ENCODE data around the gene GDPD1. TPM values are rescaled to one million over a fixed set of nuclear protein-coding genes. Genes with fewer than 3 reads are reported as not detected.

The GDPD1 gene
- total and polyA plus RNA-seq, 12 donors = 0.95 to 4.8 (median 1.8) TPM

DNA sequence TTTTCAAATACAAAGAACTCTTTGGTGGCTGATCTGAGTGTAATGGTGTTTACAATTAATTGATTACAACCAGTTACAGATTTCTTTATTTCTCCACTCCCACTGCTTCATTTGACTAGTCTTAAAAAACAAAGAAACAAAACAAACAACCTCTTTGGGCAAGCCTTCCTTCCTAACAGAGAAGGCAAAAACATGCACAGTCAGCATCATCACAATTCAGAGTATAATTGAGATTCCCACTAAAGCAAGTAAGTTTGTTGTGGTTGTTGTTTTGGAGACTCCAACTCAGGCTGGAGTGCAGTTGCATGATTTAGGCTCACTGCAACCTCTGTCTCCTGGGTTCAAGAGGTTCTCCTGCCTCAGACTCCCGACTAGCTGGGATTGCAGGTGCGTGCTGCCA lies 40.4 kb downstream of the GDPD1 start:
- TF ChIP-seq, protein P1, sequence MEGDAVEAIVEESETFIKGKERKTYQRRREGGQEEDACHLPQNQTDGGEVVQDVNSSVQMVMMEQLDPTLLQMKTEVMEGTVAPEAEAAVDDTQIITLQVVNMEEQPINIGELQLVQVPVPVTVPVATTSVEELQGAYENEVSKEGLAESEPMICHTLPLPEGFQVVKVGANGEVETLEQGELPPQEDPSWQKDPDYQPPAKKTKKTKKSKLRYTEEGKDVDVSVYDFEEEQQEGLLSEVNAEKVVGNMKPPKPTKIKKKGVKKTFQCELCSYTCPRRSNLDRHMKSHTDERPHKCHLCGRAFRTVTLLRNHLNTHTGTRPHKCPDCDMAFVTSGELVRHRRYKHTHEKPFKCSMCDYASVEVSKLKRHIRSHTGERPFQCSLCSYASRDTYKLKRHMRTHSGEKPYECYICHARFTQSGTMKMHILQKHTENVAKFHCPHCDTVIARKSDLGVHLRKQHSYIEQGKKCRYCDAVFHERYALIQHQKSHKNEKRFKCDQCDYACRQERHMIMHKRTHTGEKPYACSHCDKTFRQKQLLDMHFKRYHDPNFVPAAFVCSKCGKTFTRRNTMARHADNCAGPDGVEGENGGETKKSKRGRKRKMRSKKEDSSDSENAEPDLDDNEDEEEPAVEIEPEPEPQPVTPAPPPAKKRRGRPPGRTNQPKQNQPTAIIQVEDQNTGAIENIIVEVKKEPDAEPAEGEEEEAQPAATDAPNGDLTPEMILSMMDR (IDR thresholded peaks at IDR 0.05) = no peak
- no peak overlapping the region for H3K27ac ChIP-seq
- intact Hi-C loops (cut with DNase I) = no loop called here
- ATAC-seq = no peak
- no peaks in the 10 kb centered on the region for H3K9me3 ChIP-seq
- H3K4me3 ChIP-seq = no peak overlapping the region
- no peaks in the 10 kb centered on the region for H3K27me3 ChIP-seq
- no peaks in the 10 kb centered on the region for H3K4me1 ChIP-seq
- peaks cover 0 to 4% (median 0%) of the 10 kb centered on the region in 9 donors for H3K36me3 ChIP-seq
- DNase-seq = no peak
- 93 to 98% methylated on average over 2 of the region's 2 CpGs for WGBS, 2 donors

DNA sequence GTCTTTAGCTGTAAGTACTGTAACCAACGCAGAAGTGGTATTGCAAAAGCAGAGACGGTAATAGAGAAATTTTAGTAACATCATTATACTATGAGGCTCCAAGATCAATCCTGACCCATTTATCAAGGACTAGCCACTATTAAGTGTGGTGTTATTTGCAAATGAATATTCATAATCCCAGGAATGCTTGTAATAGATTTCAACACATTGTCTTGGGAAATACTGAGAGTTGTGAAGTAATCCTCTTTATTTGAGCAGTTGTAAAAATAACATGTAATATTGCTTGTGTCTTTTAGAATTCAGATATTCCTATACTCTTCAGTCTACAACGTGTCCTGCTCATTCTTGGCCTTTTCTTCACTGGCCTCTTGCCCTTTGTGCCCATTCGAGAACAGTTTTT lies 46.4 kb downstream of the GDPD1 start:
- TF ChIP-seq, protein P1 (IDR thresholded peaks at IDR 0.05) = no peak
- H3K36me3 ChIP-seq = peaks cover 0 to 35% (median 0%) of the 10 kb centered on the region in 9 donors
- ATAC-seq = no peak
- peaks cover 0 to 7% (median 0%) of the 10 kb centered on the region in 9 donors for H3K4me1 ChIP-seq
- H3K4me3 ChIP-seq = no peak overlapping the region
- no peaks in the 10 kb centered on the region for H3K9me3 ChIP-seq
- no peak overlapping the region for H3K27ac ChIP-seq
- 87 to 91% methylated on average over 4 of the region's 4 CpGs for WGBS, 2 donors
- intact Hi-C loops (cut with DNase I) = no loop called here
- H3K27me3 ChIP-seq = no peaks in the 10 kb centered on the region
- DNase-seq = no peak

DNA sequence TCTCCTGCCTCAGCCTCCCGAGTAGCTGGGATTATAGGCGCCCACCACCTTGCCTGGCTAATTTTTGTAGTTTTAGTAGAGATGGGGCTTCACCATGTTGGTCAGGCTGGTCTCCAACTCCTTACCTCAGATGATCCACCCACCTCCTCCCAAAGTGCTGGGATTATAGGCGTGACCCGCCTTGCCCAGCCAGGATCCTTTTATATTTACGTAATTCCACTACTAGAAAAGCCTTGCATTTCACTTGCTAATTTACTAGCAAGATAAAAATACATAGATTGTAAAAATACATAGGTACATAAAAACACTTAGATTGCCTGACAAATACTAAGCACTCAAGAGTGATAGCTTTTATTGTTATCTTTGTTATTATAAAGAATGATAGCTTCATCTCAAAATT lies 47.5 kb downstream of the GDPD1 start:
- 96 to 99% methylated on average over 5 of the region's 5 CpGs for WGBS, 2 donors
- no peak for DNase-seq
- Histone ChIP-seq H3K36me3 (peaks cover 0 to 45% (median 0%) of the 10 kb centered on the region in 9 donors), H3K9me3 (no peaks in the 10 kb centered on the region), H3K4me1 (peaks cover 0 to 7% (median 0%) of the 10 kb centered on the region in 9 donors), H3K27ac (no peak overlapping the region), H3K27me3 (no peaks in the 10 kb centered on the region), H3K4me3 (no peak overlapping the region)
- TF ChIP-seq, protein P1 (IDR thresholded peaks at IDR 0.05) = no peak
- ATAC-seq = no peak
- intact Hi-C loops (cut with DNase I) = no loop called here

DNA sequence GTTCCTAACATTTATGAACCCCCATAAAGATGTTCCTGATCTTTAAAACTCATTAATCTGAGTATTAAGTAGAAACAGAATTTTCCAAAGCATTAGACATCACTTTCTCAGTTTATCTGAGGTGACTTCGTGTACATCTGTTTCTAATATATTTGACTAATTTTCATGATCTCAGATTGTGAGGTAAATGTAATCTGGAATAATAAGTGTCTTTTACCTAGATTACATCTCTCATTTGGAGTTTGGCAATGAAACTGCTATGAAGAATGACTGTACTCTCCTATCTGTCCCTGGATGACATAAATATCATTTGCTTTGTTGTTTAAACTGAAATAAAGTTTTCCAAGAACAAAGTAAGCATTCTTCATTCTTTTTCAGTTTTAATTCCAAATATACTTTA lies 55.3 kb downstream of the GDPD1 start:
- H3K4me3 ChIP-seq = no peak overlapping the region
- H3K4me1 ChIP-seq = peaks cover 0 to 11% (median 0%) of the 10 kb centered on the region in 9 donors
- H3K9me3 ChIP-seq = no peaks in the 10 kb centered on the region
- WGBS, 2 donors = 72 to 80% methylated on average over 1 of the region's 1 CpG
- no peak overlapping the region for H3K27ac ChIP-seq
- intact Hi-C loops (cut with DNase I) = no loop called here
- ATAC-seq (no peak), DNase-seq (no peak)
- H3K36me3 ChIP-seq = peaks cover 0 to 34% (median 0%) of the 10 kb centered on the region in 9 donors
- TF ChIP-seq, protein P1 (IDR thresholded peaks at IDR 0.05) = no peak
- H3K27me3 ChIP-seq = no peaks in the 10 kb centered on the region
